VCaP (cell line): ENCODE data around the gene DSEL.

Experiments used
- H3K27ac ChIP-seq: fragments of 450-650 bp; 2 replicates; pipeline ENCODE4 v1.5.1; 2017
- TF ChIP-seq, protein P1 (sequence below): fragments of 450-650 bp; conservative IDR thresholded peaks from 2 replicates; pipeline ENCODE4 v1.5.1; 2017; ENCODE audit warnings: mild to moderate bottlenecking, moderate library complexity

Gene DSEL

DNA sequence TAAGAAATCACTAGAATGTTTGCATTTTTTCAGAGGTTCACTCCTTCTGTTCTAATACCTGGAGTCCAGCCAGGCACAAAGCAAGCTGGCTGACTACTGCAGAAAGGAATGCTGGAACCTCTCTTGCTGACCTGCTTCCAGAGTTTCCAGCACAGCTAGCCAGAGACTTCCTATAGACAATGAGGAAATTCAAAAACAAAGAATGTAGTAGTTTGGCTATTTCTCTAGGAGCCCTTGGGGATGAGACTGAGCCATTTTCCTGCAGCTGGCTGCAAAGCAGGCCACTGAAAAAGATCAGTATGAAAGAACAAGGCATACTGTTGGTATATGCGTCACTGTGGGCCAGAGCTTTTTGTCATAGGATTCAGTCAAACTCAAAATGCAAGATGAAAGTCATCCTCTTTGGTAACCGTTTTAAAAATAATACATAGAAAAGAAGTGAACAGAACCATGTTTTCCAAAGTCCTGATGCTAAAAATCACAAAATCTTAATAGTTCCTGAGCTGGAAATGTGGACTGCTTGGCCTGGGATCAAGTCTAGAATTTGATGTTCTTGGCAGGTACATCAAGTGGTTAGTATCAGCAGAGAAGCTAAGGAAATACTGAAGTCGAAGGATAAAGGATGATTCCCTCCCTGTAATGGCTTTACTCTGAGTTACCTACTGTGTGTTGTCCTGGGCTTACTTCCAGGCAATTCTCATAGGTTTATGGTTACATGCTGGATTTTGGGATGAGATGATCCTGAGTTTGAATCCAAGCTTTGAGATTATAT lies 9.0 kb upstream of the DSEL start:
- TF ChIP-seq, protein P1, sequence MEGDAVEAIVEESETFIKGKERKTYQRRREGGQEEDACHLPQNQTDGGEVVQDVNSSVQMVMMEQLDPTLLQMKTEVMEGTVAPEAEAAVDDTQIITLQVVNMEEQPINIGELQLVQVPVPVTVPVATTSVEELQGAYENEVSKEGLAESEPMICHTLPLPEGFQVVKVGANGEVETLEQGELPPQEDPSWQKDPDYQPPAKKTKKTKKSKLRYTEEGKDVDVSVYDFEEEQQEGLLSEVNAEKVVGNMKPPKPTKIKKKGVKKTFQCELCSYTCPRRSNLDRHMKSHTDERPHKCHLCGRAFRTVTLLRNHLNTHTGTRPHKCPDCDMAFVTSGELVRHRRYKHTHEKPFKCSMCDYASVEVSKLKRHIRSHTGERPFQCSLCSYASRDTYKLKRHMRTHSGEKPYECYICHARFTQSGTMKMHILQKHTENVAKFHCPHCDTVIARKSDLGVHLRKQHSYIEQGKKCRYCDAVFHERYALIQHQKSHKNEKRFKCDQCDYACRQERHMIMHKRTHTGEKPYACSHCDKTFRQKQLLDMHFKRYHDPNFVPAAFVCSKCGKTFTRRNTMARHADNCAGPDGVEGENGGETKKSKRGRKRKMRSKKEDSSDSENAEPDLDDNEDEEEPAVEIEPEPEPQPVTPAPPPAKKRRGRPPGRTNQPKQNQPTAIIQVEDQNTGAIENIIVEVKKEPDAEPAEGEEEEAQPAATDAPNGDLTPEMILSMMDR = no peak
- peak overlapping the region; percentile 27 for H3K27ac ChIP-seq

DNA sequence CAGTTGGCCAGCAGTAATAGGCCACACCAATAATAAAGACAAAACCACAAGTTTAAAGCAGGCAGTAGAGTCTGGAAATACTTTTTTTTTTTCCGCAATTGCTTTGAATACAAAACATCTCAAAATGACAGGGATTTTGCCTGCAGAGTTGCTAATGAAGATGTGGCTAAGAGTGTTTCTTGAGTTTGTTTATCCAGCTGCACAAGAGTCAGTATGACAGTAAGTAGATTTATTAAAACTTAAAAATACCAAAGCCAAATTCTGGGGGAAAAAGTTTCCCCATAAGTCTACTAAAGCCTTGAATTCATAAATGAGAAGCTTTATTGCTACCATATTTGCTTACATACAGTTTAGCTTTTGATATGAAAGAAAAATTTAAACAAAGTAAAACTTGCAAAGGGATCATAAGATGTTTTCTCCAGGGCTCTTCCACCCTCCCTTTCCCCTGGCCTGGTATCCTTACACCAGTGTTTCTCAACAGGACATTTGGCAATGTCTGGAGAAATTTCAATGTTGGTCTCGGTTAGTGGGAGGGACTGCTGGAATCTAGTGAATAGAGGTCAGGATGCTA lies 3.9 kb upstream of the DSEL start:
- H3K27ac ChIP-seq = no peak overlapping the region
- TF ChIP-seq, protein P1 = no peak

DNA sequence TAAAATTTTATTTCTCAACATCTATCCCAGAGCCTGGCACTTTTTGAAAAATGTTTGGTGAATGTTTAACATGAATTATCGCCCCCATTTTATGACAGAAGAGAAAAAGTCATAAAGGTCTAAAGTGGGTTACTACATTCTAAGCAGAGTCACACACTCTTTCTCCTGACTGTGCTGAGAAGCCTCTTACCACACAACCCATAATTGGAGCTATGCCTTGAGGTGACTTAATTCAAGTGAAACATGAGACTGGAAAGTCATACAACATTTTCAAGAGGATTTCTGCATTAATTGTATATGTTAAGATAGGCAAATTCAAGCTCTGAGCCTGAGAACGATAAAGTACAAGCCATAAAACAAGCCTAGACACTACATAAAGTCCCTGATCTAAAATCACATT lies 3.1 kb upstream of the DSEL start:
- H3K27ac ChIP-seq = no peak overlapping the region
- TF ChIP-seq, protein P1 = no peak

DNA sequence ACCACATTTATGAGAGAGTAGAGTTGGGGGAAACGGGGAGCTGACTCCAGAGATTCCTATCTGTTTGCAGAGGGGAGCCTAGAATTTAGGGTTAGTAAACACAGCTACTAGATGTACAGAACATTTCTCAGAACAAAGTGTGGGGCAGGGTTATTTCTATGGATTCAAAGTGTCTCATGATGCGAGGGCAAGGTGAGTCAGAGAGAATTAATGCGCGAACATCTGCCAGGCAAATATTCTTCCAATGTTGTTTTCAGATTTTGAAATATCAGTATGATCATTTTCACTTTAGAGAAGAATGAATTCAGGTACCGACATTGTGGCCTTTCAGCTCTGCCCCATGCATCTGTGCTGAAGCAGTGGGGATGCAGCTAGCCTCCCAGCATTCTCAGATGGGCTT lies 2.0 kb upstream of the DSEL start:
- H3K27ac ChIP-seq = peak overlapping the region; percentile 93; the same call in 1 of the 2 replicates
- TF ChIP-seq, protein P1 = no peak

DNA sequence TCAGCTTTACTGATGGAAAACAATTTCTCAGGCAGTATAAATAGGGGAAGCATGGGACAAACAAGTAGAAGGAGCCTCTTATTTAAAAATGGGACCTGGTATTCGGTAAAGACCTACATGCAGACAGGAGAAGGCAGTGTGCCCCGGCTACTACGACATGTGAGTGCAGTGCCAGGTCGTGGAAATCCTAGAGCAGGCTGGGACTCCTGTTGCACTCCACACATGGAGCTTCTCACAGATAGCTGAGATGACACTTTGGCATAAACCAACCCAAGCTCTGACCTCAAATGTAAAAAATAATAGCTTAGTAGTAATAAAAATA lies 885 bp upstream of the DSEL start:
- H3K27ac ChIP-seq = peak overlapping the region; percentile 93
- TF ChIP-seq, protein P1 = no peak

DNA sequence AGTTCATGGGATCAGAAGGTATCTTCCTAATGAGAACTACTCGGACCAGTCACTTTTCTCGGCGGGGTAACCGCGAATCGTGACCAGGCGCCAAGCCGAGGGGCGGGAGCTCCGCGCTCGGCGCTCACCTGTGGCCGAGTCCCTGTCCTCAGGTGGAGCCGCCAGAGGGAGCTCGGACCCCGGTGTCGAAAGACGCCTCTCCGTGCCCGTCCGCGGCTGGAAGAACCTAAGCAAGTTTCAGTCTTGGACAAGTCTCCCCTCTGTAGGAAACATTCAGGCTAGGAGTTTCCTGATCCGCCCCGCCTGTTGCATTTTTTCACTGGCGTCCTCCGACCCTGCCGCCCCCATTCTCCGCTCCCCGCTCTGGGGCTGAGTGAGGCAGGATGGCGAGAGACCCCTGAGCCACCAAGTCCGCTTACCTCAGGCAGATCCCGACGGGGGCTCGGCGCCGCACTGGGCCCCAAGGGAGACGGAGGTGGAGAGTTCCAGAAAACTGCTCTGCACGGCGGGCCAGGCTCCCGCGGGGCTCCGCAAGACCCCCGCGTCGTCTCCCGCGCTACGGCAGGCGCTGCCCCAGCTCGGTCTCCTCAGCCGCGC lies 480 bp downstream of the DSEL start:
- peak overlapping the region; percentile 93 for H3K27ac ChIP-seq
- TF ChIP-seq, protein P1 = peak; percentile 90

DNA sequence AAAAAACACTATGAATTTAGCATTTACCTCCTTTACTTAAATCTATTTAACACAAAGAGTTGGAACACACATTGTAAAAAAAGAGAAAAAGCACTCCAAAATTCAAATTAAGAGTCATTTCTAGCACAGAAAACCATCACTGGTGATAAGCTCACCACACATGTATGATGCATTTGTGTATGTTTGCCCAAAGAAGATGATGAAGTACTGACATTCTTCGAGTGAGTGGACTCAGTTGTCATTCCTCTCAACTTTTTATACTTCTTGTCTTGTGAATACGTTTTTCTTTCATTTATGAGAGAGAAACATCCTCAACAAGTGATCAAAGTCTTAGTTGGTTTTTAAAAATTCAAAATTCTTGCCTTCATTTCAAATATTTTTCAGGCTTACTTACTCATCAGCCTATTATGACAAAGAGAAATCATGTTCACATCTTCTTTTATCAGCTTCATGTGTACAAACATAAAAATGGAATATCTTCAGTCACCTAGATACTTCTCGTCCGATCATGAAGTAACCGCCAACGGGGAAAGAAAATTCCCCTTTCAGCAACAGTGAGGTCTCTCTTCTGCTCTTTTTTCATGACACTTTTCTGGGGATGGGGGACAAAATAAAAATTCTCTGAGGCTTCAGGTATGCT lies 1.5 kb downstream of the DSEL start:
- TF ChIP-seq, protein P1 = no peak
- H3K27ac ChIP-seq = peak overlapping the region; percentile 93
